GM21786 (cell line): Measurements from ENCODE around the gene SWI5.
"Not testable (repeated sequence)": the region's sequence is repeated elsewhere in the genome, so short reads cannot be mapped to it uniquely, and the experiment has no call there.

ENCODE experiments used
- ATAC-seq: cut with Tn5 transposase; IDR thresholded peaks from one replicate; pipeline ENCODE4 v1.9.1; 2021; ENCODE audit not compliant: unreplicated experiment

SWI5 gene

DNA sequence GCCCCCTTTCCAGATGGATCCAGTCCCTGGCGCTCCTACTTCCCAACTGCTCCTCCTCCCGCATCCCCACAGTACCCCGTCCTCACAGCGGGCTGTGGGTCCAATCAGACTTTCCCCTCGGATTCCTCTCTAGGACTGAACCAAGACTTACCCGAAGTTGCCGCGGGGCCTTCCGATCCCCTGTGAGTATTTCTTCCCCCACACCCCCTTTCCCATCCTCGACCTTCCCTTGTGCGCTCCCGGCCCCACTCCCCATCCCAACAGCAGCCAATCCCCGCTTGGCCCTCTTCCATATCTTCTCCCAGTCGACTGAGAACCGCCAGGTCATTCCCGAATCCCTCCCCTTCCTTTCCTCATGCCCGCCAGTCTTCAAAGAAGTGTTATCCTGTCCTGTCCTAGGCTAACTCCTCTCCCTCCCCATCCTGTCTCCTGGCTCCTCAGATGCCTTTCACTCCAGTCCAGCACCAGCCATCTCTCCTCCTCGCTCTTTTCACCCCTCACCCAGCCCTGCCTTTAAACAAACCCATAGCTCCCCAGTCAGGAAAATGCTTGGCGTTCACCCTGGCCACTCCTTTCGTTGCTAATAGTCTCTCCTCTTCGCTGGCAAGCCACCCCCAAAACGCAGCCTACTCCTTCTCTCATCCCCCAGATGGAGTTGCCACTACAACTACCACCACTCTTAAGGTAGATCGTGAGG, 646 bp downstream of the SWI5 start:
- ATAC-seq = no peak

DNA sequence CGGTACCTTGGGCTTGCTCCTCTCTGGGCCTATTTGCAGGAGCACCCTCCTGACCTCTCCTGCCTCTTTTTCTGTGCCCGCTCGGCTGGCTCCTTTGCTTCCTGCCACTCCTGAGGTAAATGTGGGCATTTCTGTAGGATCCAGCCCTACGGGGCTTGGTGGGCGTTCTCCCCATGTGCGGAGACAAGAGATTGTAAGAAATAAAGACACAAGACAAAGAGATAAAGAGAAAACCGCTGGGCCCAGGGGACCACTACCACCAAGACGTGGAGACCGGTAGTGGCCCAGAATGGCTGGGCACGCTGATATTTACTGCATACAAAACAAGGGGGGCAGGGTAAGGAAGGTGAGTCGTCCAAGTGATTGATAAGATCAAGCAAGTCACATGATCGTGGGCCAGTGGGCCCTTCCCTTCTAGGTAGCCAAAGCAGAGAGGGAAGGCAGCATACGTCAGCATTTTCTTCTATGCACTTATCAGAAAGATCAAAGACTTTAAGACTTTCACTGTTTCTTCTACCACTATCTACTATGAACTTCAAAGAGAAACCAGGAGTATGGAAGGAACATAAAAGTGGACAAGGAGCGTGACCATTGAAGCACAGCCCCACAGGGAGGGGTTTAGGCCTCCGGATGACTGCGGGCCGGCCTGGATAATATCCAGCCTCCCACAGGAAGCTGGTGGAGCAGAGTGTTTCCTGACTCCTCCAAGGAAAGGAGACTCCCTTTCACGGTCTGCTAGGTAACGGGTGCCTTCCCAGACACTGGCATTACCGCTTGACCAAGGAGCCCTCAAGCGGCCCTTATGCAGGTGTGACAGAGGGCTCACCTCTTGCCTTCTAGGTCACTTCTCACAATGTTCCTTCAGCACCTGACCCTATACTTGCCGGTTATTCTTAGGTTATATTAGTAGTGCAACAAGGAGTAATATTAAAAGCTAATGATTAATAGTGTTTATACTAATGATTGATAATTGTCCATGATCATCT, 3.3 kb downstream of the SWI5 start:
- not testable (repeated sequence) for ATAC-seq

DNA sequence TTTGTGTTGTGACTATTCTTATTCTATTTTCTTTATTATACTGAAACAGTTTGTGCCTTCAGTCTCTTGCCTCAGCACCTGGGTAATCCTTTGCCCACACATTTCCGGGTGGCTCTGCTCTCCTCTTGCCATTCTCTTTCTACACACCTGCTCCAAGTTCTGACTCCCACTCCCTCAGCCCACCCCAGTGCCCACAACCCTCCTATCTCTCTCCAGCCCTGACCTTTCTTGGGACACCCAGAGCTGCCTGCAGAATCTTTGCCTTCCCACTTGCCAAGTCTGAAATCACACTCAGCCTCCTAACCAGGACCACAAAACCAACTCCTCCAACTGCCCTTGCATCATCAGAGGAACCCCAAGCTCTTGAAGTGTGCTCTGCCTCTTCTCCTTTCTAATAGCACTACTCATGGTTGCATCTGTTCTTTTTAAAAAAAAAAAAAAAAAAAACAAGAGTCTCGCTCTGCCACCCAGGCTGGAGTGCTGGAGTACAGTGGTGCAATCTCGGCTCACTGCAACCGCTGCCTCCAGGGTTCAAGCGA, 4.1 kb downstream of the SWI5 start:
- ATAC-seq = no peak

DNA sequence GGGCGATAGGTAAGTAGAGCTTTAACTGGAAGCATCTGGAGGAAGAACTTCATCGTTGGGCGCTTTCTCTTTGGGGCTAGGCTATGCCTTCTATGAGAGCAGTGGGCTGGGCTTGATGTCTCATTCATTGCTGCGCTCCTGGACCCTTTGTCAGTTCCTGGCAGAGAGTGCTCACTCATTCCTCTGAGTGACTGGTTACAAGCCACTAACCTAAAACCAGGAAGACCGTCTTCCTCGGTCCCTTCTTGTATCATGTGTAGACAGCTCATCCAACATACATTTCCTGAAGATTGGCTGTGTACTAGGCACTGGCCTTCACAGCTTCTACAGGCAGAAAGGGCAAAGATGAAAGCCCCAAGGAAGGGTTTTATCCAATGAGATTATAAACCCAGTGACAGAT, 6.4 kb downstream of the SWI5 start:
- no peak for ATAC-seq

DNA sequence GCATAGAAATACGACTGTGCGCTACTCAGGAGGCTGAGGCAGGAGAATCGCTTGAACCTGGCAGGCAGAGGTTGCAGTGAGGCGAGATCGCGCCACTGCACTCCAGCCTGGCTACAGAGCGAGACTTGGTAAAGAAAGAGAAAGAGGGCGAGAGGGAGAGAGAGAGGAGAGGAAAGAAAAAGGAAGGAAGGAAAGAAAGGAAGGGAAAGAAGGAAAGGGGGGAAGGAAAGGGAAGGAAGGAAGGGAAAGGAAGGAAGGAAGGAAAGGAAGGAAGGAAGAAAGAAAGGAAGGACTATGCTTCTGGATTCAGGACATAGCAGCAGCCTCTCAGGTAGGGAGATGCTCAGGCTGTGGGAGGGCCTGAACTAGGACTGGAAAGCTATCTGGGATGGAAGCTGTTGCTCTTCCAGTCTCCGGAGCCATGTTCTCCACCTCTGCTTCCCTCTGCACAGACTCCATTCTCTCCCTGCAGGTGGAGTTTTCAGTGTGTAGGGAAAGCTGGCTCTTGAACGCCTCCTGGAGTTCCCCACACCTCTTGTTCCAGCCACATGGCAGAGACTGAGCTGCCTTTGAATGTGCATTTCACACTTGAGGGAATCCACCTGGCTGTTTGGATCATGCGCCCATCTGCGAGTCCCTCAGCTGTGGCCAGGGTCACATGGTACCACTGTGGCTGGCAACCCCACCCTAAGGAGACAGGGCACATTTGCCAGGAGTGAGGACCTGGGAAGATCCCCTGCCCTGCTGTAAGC, 9.1 kb downstream of the SWI5 start:
- ATAC-seq = no peak

DNA sequence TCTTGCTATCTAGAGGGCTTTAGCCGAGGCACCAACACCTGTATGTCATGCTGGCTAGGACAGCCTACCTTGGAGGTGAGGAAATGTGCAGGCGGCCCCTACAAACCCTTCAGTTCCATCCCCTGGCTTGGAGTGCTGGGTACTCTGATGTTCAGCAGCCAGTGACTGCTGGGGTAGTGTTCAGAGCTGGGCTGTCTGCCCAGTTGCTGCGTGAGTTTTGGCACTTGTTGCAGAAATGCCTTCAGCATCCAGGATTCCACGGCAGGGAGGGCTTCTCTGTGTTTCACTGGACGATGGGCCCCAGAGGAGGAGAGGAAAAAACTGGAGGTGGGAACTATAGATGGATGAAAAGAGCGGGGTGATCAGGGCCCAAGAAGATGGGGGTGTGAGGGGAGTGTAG, 10.4 kb downstream of the SWI5 start:
- ATAC-seq = no peak

DNA sequence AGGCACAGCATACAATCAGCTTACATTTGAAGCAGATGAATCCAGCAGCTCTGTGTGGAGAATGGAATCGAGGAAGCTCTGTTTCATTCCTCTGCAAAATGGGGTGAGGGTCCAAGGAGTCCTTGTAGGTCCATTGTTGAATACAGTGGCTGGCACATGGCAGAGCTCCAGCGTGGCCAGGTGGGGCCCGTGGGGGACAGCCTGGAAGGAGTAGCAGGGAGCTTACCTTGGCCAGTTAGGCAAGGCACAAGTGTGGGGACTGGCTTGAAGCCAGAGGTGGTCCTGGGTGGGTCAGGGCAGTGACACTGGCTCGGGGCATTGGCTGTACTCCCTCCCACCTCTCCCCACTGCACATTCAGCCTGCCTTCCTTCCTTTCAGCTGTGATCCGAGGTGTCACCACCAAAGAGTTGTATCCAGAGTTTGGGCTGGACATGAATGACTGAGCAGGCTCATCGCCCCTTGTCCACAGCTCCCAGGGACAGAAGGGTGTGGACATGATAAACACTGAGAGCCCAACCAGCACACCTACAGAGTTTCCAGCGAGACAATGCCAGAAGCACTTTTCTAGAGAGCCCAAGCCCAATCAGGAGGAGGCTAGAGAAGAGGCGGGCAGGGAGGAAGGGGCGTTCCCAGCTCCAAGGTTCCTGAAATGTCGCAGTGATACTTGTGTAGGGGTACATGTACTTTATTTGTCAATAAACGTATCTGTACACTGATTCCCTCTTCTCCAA, 12.4 kb downstream of the SWI5 start:
- ATAC-seq = no peak

DNA sequence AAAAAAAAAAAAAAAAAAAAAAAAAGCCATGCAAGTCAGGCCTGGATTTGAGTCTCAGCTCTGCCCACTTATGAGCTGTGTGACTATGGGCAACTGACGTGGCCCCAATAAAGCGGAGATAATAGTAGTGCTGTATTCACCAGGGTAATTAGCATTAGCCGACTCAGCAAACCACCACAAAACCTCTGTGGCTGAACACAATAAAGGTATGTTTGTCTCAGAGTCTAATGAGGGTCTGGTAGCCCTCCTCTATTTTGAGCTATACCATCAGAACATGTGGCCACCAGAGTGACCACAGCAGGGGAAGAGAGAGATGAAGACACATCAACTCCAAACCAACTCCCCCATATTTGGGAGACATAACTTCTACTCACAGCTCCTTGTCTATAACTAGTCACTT, 15.9 kb downstream of the SWI5 start:
- ATAC-seq = no peak

DNA sequence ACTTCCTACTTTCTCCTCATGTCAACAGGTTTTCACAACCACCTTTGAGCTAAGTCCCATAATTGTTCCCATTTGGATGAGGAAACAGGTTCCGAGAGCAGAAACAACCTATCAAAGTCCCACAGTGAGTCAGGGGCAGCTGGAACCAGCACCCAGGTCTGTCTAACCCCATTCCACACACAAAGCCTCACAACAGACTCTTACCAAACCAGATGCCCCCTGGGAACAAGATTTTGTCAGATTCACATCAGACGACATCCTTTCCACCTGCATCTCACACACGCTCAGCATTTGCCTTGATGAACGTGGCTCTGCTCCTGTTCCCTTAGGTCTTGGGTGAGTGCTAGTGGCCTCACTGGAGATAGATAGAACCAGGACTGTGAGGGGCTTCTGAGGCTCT, 17.0 kb downstream of the SWI5 start:
- no peak for ATAC-seq

DNA sequence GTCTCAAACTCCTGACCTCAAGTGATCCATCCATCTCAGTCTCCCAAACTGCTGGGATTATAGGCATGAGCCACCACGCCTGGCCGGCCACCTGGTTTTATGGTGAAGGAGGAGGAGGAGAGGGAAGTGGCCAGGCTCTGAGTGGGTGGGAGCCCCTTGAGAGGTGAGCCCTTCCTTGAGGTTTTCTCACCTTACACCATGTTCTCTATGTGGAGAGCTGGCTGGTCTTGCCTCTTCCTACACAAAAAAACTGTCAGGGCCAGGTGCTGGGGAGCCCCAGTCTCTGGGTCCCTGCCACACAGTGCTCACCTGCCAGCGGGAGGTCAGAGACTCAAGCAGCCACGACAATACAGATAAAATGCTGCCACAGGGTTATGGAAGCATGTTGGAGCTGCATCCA, 18.1 kb downstream of the SWI5 start:
- ATAC-seq = no peak

DNA sequence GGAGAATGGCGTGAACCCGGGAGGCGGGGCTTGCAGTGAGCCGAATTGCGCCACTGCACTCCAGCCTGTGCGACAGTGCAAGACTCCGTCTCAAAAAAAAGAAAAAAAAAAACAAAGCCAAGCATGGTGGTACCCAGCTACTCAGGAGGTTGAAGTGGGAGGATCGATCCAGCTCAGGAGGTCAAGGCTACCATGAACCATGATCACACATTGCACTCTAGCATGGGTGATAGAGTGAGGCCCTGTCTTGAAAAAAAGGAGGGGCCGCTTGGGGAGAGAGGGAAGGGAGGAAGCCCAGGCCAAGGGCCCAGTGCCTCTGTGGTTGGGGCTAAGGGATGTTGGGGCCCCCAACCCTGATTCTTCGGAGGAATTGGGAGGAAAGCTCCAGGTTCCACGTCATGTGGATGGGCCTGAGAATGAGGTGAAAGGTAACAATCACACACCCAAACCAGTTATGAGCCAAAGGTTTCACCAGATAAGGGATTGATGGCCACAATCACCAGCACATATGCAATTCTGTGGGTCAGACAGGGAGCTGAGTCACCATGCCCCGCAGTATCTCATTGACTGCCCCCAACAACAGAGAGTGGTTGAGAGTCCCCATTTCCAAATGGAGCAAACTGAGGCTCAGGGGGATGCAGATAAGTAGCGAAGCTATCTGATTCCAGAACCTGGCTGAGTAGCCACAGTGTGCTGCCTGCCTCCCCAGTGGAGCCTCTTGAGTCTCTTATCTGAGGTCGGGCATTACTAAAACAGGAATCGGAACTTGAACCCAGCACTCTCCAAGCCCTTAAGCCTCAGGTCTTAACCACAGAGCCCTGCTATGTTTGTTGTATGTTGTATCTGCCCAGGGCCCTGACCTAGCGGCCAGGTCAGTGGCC, 20.5 kb downstream of the SWI5 start:
- no peak for ATAC-seq

DNA sequence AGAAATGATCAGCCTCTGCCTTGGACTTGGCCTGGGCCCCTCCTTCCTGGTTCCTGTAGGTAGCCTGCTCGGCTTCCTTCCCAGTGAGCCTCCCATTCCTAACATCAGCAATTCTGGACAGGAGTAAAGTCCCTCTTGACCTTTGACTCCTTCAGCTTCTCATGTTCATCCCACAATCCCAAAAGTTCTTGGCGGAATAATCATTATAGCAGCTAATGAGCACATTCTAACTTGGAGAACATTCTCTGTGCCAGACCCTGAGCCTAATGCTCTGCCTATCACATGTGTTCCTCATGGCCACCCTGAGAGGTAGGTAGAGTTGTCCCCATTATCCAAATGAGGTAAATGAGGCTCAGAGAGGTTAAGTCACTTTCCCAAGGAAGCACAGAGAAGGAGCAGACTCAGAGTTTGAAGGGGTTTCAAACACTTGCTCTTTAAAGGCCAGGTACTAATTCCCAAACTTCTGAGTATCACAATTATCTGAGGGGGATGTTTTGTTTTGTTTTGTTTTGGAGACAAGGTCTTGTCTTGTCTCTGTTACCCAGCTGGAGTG, 21.2 kb downstream of the SWI5 start:
- no peak for ATAC-seq

DNA sequence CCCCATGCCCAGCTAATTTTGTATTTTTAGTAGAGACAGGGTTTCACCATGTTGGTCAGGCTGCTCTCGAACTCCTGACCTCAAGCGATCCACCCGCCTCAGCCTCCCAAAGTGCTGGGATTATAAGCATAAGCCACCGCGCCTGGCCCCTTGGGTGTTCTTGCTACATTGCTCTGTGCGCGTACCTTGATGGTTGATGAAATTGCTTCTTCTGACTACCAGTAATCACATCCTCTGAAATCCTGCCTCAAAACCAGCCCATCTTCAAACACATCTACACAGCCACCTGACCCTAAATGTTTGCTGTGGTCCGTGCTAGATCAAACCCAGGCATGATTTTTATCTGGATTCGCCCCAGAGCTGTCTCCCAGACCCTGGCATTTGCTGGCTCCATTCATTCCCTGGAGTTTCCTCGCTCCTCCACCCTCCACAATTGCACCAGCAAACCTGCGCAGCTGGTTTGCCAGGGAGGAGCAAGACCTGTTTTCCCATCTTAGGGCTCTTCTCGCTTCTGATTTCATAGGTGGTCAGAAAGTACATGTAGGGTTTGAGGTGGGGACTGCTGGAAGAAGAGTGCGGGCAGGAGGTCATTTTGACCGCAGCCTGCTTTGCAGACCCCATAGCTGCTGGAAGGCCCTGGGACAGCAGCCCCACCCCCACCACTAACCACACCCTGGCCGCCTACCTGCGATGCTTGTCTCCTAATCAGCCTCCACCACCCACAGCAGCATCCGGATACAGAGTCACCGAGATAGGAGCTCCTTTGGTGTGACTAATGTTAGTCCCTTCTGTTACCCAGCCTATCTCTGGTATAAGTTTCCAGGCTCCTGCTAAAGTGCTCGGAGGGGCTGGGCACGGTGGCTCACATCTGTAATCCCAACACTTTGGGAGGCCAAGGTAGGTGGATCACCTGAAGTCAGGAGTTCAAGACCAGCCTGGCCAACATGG, 22.7 kb downstream of the SWI5 start:
- no peak for ATAC-seq

DNA sequence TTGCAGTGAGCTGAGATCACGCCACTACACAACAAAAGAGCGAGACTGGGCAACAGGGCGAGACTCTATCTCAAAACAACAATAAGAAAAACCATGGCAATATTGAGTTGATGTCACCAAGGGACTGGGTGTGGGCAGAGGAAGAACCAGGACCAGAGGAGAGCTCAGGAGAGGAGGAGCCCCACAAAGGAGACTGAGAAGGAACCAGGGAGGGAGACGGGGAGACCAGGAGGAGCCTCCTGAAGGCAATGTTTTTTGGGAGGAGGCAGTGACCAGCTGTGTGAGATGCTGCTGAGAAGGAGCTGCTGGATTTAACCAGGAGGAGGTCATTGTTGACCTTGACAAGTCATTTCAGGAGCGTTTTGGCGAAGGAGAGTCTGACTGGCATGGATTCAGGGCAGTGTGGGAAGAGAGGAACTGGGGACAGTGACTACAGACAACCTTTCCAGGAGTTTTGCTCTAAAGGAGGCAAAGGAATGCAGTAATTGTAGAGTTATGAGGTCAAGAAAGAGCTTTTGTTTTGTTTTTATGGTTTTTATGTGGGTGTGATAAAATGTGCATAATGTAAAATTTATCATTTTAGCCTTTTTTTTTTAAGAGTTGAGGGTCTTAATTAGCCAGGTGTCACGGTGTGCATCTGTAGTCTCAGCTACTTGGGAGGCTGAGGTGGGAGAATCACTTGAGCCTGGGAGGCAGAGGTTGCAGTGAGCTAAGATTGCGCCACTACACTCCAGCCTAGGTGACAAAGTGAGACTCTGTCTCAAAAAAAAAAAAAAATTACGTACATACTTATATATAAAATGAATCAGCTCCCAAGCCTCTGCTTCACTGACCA, 28.3 kb downstream of the SWI5 start:
- ATAC-seq = no peak

DNA sequence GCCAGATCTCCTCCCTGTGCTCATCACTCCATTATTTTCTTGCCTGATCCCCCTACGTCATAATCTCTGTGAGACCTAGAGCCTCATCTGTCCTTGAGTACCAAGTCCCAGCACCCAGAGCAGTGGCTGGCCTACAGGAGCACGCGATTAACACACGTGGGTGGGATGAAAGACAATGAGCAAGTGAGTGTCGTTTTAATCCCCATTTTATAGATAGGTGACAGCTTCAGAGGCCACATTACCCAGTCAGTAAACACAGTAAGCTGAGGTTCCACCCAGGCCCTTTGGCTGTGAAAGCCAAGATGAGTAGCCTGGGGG, 28.9 kb downstream of the SWI5 start:
- no peak for ATAC-seq

DNA sequence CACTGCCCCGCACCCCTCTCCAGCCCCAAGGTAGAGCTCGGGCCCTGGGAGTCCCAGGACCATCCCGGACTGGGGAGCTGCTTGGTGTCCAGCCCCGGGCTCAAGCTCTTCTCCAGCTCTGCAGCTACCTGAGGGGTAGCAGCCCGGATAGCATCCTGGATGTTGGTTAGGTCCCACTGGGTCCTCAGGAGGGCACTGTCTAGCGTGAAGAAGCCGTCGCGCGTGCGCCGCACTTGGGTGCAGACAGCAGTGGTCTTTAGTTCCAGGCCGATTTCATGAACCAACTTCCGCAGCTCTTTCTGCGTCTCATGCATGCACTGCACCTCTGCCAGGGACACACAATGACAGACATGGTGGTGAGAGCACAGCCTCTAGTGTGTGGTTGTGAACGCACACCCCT, 33.5 kb downstream of the SWI5 start:
- no peak for ATAC-seq

DNA sequence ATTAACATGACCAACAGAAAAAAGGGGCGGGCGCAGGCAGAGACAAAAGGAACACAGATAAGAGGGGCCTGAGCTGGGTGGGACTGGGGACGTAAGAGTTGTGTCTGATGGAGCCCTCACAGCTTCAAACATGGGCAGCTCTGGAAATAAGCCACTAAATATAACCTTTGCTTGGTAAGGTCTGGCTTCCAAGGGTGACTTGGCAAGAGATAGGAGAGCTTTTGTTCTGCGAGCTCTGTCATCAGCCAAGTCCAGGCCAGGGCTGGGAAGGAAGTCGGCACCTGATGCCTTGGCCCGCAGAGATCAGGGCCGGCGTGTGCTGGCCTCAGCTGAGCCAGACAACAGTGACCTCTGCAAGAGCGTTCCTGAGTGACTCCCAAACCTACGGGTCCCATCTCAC, 34.4 kb downstream of the SWI5 start:
- ATAC-seq = no peak

DNA sequence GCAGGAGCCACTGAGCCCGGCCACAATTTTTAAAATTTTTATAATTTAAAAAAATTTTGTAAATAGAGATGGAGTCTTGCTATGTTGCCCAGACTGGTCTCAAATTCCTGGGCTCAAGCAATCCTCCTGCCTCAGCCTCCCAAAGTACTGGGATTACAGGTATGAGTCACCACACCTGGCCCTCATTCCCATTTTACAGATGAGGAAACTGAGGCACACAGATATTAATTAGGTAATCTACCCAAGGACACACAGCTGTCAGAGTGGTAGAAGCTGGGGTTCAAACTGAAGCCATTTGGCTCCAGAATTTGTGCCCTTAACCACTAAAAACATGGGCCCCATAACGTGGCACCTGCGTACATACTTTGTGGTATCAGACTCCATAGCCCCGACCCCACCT, 38.6 kb downstream of the SWI5 start:
- no peak for ATAC-seq
